LNCAP (cell line): ENCODE results near the gene SPTLC2.

Experiments
- TF ChIP-seq, protein P1 (sequence below): fragments of 450-650 bp; IDR thresholded peaks from 2 replicates; pipeline ENCODE4 v1.5.1; 2017; ENCODE audit warnings: mild to moderate bottlenecking

SPTLC2 gene

DNA sequence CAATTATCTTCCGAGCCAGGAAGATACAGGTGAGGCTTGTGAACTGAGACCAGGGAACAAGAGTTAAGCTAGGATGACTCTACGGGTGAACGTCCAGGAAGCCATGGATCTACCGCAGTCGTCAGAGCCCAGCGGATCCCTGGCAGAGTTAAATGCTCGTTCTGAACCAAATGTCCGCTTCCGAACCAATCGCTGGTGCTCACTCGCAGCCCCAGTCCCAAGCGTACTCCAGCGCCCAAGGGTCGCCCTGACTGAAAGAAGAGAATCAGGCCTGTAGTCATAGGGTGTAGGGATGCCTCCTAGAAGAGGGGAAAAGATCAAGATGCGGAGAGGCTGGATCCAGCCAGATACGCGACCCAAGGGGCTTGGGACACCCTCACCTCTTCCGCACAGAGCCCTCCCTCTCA is 159.3 kb downstream of the SPTLC2 start:
- TF ChIP-seq, protein P1, sequence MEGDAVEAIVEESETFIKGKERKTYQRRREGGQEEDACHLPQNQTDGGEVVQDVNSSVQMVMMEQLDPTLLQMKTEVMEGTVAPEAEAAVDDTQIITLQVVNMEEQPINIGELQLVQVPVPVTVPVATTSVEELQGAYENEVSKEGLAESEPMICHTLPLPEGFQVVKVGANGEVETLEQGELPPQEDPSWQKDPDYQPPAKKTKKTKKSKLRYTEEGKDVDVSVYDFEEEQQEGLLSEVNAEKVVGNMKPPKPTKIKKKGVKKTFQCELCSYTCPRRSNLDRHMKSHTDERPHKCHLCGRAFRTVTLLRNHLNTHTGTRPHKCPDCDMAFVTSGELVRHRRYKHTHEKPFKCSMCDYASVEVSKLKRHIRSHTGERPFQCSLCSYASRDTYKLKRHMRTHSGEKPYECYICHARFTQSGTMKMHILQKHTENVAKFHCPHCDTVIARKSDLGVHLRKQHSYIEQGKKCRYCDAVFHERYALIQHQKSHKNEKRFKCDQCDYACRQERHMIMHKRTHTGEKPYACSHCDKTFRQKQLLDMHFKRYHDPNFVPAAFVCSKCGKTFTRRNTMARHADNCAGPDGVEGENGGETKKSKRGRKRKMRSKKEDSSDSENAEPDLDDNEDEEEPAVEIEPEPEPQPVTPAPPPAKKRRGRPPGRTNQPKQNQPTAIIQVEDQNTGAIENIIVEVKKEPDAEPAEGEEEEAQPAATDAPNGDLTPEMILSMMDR = no peak
